ENCODE results near the gene YIF1A.

- TF ChIP-seq CTCF (optimal IDR thresholded peaks at IDR 0.05 in 1 of 3, IDR thresholded peaks at IDR 0.05 in 1 of 3, conservative IDR thresholded peaks at IDR 0.05 in 1 of 3; ENCODE audit: extremely low read depth in 1 of 3, insufficient read depth in 2 of 3, low read length in 3 of 3) = no peak
- TF ChIP-seq EZH2 (IDR thresholded peaks at IDR 0.05; ENCODE audit: low read length) = no peak
Measured at GRCh38 chr11:66337103-66337899, 48.4 kb upstream of the YIF1A start.
